ENCODE measurements around the gene CETP. TPM values are rescaled to one million over a fixed set of nuclear protein-coding genes. Genes with fewer than 3 reads are reported as not detected.
A peak's percentile ranks its signal among the peaks of the same experiment; 100 is the strongest.

CETP gene
- total and polyA plus RNA-seq, 9 of the 15 experiments (the other 6 are each of a cell fraction or from before 2014, with no cell fraction given) = 0.07 to 0.11 TPM; not detected in 7

DNA sequence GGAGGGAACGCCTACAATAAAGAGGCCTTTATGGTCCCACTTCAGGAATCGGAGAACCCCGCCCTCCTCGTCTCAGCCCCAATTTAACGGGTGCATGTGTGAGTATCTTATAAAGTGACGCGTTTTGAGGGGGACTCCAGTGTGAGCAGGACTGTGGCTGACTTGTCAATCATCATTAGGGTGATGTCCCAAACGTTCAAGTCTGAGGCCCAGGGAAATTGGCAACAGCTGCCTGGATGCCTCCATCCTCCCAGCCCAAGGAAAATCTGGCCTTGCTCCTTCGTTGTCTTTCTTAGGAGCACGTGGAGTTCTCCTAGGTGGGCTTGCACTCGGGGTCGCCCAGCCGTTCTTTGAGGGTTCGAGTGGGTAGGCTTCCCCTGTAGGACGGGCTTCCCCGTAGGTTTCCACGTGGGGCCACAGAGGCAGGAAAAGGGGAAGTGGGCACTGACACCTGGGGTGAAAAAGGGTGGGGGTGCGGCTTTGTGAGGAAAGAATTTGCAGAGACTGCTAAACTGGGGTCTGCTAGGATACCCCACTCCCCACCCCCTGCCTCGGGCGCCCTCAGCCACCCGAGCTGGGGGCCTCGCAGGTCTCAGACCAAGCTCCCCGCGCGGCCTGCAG is 30.4 kb upstream of the CETP start (continued):
- TF ChIP-seq ZNF561 (CRISPR knock-in tag; conservative IDR thresholded peaks at IDR 0.05) = no peak
- TF ChIP-seq RBBP5 (IDR thresholded peaks at IDR 0.05; ENCODE audit: borderline replicate concordance, insufficient read depth, low read length, poor library complexity, severe bottlenecking) = no peak
- no peak for TF ChIP-seq BRF1 (IDR thresholded peaks at IDR 0.05; ENCODE audit: borderline replicate concordance, extremely low read depth, insufficient read length)
- peak; percentile 43; the same call in 1 of the 2 replicates for TF ChIP-seq ZZZ3 (IDR thresholded peaks at IDR 0.05)
- TF ChIP-seq, protein P1, sequence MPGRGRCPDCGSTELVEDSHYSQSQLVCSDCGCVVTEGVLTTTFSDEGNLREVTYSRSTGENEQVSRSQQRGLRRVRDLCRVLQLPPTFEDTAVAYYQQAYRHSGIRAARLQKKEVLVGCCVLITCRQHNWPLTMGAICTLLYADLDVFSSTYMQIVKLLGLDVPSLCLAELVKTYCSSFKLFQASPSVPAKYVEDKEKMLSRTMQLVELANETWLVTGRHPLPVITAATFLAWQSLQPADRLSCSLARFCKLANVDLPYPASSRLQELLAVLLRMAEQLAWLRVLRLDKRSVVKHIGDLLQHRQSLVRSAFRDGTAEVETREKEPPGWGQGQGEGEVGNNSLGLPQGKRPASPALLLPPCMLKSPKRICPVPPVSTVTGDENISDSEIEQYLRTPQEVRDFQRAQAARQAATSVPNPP (IDR thresholded peaks at IDR 0.05; ENCODE audit: borderline replicate concordance, insufficient read depth, insufficient read length) = no peak
- no peak for TF ChIP-seq ZNF57 (CRISPR knock-in tag; IDR thresholded peaks at IDR 0.05)
- TF ChIP-seq ZBTB17 (CRISPR knock-in tag; IDR thresholded peaks at IDR 0.05) = peak; percentile 53
- TF ChIP-seq ZNF239 (CRISPR knock-in tag; IDR thresholded peaks at IDR 0.05) = peak; percentile 43; the same call in 1 of the 2 replicates
- no peak; the same call in 1 of the 2 replicates for TF ChIP-seq ZNF644 (tag; IDR thresholded peaks at IDR 0.05; ENCODE audit: low read depth)
- no peak for TF ChIP-seq TCFL5 (CRISPR knock-in tag; conservative IDR thresholded peaks at IDR 0.05)
- no peak for TF ChIP-seq ETV6 (IDR thresholded peaks at IDR 0.05; ENCODE audit: borderline replicate concordance in 1 of 2, low read depth in 2 of 2, low read length in 1 of 2)
- TF ChIP-seq ETV6 (CRISPR knock-in tag; IDR thresholded peaks at IDR 0.05; ENCODE audit: borderline replicate concordance) = no peak
- no peak for TF ChIP-seq ETV1 (tag; conservative IDR thresholded peaks at IDR 0.05; ENCODE audit: low read depth)
- no peak for TF ChIP-seq ZNF347 (CRISPR knock-in tag; IDR thresholded peaks at IDR 0.05; ENCODE audit: low read depth)
- TF ChIP-seq MCM5 (IDR thresholded peaks at IDR 0.05; ENCODE audit: low read depth) = no peak
- TF ChIP-seq, protein P2, sequence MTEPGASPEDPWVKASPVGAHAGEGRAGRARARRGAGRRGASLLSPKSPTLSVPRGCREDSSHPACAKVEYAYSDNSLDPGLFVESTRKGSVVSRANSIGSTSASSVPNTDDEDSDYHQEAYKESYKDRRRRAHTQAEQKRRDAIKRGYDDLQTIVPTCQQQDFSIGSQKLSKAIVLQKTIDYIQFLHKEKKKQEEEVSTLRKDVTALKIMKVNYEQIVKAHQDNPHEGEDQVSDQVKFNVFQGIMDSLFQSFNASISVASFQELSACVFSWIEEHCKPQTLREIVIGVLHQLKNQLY (CRISPR knock-in tag; conservative IDR thresholded peaks at IDR 0.05) = 0 out of 4 replicates have a peak, but pooled peaks of 1 of the 2 experiments have one; percentile 40
- no peak for TF ChIP-seq HCFC1 (IDR thresholded peaks at IDR 0.05; ENCODE audit: low read depth, low read length)
- TF ChIP-seq, protein P3, sequence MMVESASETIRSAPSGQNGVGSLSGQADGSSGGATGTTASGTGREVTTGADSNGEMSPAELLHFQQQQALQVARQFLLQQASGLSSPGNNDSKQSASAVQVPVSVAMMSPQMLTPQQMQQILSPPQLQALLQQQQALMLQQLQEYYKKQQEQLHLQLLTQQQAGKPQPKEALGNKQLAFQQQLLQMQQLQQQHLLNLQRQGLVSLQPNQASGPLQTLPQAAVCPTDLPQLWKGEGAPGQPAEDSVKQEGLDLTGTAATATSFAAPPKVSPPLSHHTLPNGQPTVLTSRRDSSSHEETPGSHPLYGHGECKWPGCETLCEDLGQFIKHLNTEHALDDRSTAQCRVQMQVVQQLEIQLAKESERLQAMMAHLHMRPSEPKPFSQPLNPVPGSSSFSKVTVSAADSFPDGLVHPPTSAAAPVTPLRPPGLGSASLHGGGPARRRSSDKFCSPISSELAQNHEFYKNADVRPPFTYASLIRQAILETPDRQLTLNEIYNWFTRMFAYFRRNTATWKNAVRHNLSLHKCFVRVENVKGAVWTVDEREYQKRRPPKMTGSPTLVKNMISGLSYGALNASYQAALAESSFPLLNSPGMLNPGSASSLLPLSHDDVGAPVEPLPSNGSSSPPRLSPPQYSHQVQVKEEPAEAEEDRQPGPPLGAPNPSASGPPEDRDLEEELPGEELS (CRISPR knock-in tag; IDR thresholded peaks at IDR 0.05; ENCODE audit: borderline replicate concordance) = no peak
- TF ChIP-seq, protein P4, sequence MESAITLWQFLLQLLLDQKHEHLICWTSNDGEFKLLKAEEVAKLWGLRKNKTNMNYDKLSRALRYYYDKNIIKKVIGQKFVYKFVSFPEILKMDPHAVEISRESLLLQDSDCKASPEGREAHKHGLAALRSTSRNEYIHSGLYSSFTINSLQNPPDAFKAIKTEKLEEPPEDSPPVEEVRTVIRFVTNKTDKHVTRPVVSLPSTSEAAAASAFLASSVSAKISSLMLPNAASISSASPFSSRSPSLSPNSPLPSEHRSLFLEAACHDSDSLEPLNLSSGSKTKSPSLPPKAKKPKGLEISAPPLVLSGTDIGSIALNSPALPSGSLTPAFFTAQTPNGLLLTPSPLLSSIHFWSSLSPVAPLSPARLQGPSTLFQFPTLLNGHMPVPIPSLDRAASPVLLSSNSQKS (CRISPR knock-in tag; IDR thresholded peaks at IDR 0.05) = no peak

Data from K562 (cell line).